Midbrain (tissue), 1 donor: ENCODE results near the gene PROB1.
A peak's percentile ranks its signal among the peaks of the same experiment; 100 is the strongest.
"Not testable (repeated sequence)": the region's sequence is repeated elsewhere in the genome, so short reads cannot be mapped to it uniquely, and the experiment has no call there.

Experiments
- DNase-seq: peaks from one replicate; lab custom pipeline; 2025; lab: John Stamatoyannopoulos, UW

The PROB1 gene, protein sequence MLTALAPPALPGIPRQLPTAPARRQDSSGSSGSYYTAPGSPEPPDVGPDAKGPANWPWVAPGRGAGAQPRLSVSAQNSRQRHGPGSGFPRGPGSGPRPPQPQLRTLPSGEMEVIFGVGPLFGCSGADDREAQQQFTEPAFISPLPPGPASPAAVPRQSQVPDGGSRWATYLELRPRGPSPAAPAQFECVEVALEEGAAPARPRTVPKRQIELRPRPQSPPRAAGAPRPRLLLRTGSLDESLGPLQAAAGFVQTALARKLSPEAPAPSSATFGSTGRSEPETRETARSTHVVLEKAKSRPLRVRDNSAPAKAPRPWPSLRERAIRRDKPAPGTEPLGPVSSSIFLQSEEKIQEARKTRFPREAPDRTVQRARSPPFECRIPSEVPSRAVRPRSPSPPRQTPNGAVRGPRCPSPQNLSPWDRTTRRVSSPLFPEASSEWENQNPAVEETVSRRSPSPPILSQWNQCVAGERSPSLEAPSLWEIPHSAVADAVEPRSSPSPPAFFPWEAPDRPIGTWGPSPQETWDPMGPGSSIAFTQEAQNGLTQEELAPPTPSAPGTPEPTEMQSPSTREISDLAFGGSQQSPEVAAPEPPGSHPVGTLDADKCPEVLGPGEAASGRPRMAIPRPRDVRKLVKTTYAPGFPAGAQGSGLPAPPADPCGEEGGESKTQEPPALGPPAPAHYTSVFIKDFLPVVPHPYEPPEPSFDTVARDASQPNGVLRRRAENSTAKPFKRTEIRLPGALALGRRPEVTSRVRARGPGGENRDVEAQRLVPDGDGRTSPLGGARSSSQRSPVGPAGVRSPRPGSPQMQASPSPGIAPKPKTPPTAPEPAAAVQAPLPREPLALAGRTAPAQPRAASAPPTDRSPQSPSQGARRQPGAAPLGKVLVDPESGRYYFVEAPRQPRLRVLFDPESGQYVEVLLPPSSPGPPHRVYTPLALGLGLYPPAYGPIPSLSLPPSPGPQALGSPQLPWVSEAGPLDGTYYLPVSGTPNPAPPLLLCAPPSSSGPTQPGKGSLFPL

DNA sequence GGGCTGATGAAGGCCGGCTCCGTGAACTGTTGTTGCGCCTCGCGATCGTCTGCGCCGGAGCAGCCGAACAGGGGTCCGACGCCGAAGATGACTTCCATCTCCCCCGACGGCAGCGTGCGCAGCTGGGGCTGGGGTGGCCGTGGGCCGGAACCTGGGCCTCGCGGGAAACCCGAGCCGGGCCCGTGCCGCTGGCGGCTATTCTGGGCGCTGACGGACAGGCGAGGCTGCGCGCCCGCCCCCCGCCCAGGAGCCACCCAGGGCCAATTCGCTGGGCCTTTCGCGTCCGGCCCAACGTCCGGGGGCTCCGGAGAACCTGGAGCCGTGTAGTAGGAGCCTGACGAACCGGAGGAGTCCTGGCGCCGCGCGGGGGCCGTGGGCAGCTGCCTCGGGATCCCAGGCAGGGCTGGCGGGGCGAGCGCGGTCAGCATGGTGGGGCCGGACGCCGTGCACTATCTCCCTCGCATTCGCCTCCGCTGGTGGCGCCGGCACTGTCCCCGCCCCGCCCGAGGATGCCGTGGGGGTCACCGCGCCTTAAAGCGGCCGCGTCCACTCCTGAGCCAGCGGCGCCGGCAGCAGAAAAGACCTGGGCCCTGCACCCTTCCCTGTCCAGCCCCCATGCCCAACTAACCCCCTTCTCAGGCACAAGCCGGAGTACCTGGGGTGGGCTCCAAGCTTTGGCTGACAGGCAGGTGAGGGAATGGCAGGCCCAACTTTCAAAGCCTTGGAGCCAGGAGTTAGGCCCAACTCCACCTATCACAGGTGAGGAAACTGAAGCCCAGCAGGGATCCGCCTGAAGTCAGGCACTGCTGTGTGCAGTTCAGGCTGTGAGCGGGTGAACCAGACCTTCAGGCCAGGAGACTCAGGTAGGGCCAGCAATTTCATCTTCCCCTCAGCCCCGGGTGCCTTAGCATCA lies at the start of gene PROB1:
TSS of gene PROB1 (minus strand) at position 451 of the 913 bp plus-strand sequence. CDS start at position 428, 23 bp downstream.
- DNase-seq, result no peak

DNA sequence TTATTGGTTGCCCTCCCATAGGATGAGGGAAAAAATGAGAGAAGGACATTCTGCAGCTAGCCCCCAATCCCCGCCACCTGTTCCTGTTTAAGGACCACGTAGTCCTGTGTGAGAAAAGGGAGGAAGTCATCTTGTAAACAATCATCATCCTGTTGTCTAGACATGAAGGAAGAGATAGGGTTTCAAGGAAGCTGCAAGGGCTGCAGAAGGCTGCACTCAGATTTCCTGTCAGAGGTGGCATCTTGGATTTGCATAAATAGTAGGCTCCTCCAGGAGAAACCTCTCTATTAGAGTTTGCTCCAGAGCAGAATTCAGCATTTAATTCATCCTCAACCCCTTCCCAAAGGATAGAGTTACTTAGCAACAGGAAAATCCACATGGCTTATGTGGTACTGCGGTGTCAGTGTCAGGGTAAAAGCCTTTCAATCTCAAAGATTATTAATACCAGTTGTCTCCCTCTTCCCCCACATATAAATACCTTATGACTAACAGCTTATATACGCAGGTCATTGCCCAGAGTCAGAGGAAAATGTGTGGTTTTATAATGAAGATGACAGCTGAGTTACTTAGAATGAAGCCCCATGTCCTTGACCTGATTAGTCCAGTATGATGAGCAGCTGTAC lies 49.0 kb upstream of the PROB1 start:
- peak; percentile 8 for DNase-seq

DNA sequence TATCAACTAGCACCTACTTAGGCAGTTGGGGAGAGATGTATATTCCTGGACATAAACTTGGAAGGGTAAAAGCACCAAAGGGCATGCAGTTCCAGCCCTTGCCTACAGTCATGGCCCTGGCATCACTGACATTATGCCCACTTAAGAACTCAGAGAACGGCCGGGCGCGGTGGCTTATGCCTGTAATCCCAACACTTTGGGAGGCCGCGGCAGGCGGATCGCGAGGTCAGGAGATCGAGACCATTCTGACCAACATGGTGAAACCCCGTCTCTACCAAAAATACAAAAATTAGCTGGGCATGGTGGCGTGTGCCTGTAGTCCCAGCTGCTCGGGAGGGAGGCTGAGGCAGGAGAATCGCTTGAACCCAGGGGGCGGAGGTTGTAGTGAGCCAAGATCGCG lies 45.5 kb upstream of the PROB1 start:
- DNase-seq, result not testable (repeated sequence)

DNA sequence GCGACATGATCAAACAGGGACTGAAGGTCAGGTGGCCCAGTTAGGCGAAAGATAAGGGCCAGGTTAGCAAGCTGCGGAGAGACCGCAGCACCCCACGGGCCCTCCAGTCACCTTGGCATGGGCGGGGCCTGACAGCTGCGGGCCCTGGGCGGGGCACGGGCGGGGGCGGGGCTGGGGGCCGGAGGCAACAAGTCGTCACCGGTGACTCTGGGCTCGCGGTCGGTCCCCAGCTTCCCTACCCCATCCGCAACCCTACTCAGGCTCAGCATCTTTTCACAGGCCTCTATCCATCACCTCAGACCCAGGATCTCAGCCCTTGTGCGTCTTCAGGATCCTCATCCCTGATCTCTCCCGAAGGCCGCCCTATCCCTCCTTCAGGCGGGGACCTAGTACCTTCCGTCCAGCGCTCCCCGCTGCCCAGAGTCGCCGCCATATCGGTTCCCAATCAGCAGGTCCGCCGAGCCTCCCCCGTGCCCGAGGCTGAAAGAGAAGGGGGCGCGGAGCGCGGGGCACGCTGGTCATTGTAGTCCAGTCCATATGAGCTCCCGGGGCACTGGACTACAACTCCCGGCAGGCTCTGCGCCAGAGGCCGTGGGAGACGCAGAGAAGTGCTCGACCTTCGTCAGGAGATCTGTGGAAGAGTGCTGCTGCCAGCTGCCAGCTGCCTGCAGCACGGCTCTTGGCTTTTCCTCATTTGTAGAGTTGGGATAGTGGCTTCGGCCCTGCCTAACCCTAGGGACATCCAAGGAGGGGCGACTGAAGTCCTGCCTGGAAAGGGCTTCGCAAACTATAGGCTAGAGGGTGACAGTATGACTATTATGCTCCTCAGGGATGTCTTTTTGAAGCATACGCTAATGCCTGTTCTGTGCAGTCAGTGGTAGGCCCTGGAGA lies 44.4 kb upstream of the PROB1 start, which contains the start of gene DNAJC18:
TSS of gene DNAJC18 (minus strand) at position 513 of the 891 bp plus-strand sequence. CDS start at position 433, 80 bp downstream.
- DNase-seq, result peak; percentile 93

DNA sequence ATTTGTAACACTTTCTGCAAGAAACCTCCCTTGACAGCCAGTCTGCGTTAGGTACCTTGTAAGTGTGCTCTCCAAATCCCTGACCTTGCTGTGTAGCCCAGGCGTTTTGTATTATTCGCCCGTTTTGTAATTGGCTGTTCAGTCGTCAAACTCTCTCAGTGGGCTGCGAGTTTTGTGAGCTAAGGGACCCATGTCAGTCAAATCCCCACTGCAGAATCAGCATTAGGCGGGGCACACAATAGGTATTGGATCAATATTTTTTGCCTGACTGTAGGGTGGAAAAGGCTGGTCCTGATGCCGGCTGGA lies 43.8 kb upstream of the PROB1 start:
- DNase-seq, result no peak

DNA sequence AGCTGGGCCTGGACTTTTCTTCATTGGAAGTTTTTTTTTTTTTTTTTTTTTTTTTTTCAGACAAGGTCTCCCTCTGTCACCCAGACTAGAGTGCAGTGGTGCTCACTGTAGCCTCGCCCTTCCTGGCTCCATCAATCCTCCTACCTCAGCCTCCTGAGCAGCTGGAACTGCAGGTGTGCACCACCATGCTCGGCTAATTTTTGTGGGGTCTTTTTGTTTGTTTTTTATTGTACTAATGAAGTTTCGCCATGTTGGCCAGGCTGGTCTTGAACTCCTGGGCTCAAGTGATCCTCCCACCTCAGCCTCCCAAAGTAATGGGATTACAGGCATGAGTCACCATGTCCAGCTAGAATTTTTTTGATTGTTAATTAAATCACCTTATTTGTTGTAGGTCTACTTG lies 40.8 kb upstream of the PROB1 start:
- DNase-seq, result no peak

DNA sequence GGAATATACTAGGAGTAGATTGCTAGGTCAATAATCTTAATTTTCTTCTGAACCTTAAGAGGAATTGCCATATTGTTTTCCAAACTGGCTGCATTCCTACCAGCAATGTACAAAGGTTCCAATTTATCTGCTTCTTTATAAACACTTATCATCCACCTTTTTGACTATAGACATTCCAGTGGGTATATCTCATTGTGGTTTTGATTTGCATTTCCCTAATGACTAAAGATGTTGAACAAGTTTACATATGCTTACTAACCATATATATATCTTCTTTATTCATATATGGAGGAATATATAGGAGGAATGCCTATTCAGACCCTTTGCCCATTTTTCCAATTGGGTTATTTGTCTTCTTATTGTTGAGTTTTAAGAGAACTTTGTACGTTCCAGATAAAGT lies 36.8 kb upstream of the PROB1 start:
- DNase-seq, result no peak

DNA sequence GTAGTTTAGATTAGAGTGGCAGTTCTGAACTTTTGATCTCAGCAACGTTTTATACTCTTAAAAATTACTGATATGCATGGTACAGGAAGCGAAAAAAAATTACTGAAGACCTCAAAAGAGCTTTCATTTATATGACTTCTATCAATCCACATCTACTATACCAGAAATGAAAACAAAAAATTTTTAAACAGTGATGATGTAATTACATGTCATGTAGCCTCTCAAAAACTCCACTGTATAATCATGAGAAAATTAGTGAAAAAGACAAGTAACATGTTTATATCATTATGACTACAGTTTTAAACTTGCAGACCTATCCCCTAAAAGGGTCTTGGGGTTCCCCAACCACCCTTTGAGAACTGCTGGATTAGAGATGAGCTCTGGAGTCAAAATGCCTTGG lies 35.1 kb upstream of the PROB1 start:
- DNase-seq, result no peak

DNA sequence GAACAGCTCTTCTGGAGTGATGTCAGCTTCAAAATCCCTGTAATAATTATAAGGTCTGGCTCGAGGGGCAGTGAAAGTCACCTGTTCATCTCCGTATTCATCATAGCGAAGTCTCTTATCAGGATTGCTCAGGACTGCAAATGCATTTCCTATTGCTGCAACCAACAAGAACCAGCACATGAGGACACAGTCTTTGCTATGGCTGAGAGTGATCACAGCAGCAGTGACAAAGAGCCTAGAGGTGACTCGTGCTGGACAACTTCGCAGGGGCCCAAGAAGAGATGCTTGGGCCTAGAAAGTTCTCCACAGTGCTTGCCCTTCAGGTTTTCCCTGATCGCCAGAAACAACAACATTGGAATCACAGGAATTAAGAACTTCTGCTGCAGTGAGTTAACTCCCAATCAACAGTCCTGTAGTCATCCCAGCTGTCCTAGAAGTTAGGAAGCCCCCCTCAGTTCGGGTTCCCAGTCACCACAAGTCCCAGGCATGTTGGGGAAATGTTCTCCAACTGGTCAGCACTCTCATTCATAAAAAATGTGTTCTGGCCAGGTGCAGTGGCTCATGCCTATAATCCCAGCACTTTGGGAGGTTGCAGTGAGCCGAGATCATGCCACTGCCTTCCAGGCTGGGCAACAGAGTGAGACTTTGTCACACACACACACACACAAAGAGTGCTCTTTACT lies 31.4 kb upstream of the PROB1 start:
- no peak for DNase-seq

DNA sequence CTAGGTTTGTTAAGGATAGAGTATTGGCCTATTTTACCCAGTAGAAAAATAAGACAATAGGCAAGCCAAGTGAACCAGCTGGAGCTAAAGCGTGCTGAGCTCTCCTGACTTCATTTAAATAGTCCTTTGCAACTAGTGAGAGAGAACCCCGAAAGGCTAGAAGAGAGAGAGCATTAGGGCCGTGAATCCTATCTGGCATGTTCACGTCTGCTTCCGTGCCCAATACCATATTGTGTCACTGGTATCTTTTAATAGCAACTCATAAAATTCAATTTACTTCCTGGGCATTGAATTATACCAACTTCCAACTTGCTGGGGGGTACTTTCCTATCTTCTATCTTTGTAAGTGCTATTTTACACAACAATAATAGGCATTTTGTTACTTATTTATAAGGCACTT lies 30.6 kb upstream of the PROB1 start:
- no peak for DNase-seq

DNA sequence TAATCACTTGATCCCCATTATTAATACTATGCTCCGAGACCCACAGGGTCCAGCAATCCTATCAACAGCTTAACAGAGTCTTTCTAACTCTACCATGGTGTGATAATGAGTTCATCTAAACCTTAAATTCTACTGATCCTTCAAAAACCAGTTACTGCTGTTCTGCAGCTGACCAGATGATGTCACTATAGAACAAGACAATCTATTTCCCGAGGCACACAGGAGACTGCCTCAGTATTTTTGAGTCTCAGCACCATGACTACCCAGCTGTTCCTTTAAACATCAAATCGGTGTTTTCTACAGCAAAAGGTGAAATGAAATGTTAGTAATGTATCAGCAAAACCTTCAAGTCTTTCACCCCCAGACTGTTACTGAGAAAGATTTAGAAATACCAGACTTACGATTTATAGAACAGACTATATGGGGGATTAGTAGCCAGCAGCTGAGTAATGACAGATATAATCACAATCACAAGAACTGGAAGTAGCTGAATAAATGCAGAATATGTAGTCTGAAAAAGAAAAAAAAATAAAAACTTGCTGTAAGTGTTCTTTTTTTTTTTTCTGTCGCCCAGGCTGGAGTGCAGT lies 27.5 kb upstream of the PROB1 start:
- DNase-seq, result peak; percentile 76

DNA sequence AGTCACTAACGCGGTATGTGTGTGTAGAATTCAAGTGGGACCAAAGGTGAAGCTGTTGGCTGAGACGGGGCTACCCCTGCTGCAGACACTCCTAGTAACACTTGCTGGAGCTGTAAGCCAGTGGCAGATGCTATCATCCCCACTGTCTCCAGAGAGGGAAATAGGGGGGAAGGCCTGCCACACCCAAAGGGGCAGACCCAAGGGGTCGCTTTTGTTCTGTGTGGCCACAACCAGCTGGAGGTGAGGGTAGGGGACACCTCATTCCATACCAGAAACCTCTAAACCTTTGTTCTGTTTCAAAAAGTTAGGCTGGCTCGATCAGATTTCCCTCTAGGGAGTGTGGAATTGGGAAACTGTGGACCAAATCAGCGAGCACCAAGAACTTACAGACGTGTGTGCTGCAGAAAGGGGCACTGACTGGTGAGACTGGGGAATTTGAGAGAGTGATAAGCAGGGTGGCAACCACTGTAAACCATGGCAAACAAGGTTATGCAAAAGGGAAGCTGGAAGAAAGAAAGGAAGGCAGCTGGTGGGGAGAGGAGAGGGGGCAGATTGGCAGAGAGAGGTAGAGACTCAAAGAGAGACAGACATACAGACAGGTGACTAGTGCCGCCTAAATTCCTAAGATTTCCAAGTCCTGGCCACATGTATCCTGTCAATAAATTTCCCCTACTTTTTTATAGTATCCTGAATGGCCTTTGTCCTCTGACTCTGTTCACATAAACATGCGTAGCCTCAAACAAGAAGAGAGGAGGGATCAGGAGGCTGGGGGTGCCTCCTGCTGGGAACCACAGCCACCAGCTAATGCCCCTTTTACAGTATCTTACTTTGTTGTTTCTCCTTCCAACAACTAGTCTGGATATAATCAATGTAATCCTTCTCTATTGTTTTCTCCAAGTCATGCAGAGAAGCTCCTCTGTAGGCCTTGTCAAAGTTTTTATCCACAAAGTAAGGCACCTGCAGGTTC lies 24.6 kb upstream of the PROB1 start:
- no peak for DNase-seq

DNA sequence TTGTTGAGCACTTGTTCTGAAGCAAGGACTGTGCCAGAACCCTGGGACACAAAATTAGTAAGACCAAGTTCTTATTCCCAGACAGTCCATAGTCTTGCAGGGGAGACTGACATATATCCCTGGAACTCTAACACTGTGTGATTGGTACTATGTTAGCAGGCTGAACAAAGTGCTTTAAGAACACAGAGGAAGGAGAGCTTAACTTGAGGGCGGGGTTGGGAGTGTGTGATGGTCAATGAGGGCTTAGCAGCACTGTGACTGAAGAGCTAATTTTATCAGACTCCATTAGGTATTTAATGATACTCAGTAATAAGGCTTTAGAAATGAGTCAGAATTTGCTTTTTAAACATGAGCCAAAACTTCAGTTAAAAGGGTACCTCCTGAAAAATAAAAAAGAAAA lies 23.9 kb upstream of the PROB1 start:
- no peak for DNase-seq

DNA sequence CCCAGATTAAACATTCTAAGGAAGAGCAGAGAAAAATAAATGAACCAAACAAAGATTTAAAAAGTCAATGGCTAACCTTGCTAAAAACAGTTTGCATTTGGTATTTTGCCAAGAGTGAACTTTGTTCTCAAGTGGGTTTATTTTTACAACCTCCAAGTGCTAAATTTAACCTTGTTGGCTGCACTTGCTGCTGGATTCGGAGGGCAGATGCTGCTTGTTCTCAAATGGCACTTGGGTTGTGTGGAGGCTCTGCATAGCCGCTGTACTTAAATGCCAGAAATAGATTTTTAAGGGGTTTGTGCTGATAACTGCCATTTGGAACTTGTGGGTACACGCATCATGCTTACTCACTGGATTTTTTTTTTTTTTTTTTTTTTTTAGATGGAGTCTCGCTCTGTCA lies 22.3 kb upstream of the PROB1 start:
- peak; percentile 68 for DNase-seq

DNA sequence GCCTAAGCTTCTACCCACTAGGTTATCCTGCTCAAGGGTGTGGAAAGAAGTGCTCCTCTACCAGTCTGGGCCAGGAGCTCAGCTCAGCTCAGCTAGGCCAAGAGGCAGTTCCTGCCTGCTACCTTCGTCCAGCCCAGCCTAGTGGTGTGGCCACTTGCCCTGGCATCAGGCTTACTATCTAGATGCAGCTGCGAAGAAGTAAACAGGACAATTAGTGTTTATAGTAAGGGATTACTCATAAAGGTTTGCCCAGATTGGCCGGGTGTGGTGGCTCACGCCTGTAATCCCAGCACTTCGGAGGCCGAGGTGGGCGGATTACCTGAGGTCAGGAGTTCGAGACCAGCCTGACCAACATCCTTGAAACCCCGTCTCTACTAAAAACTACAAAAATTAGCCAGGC lies 21.7 kb upstream of the PROB1 start:
- no peak for DNase-seq

DNA sequence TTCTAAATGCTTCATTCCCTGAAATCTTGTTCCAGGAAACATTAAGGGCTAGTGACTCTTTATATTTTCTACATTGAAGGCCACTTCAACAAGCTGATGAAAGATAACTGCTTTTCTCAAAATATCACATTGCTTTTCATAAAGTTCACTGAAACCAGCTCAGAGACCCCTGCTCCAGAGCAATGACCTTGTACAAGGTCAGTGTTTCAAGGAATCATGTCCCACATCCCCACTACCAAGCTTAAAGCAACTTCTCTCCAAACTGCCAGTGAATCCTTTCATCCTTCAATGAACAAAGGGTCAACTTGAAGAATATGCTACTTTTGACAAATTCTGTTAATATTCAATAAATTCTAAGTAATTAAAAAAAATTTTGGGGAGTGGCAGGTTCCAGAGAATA lies 21.0 kb upstream of the PROB1 start:
- no peak for DNase-seq

DNA sequence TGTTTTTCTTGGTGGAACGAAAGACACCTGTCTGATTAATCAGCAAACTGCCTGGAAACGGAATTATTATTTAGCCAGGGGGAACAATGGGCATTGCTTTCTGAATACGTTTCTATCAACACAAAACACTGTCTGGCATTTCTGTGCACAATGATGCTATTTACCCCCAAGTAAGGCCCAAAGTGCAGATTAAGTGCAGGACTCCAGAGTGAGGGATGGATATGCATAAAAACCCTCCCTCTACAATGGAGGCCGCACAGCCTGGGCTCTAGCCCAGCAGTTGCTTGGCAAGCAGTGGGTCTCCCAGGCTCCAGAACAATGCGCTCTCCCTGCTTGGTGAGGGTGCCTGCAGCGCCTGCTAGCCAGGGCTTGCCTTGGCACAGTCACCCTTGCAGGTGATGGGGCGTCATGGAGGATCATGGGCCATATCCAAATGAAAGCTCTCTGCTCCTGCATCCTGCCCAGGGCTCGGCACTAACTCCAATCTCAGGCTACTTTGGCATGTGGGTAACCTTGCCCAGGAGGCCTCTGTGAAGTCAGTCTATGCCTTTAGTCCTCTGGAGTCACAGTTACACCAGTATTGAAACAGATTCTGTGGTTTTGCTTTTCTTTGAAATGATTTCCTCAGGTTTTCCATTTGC lies 20.4 kb upstream of the PROB1 start:
- DNase-seq, result peak; percentile 89
